ENCODE measurements around the gene HEPHL1. TPM values are rescaled to one million over a fixed set of nuclear protein-coding genes. Genes with fewer than 3 reads are reported as not detected.

Gene HEPHL1
- total RNA-seq, 2 donors from 2014 or later = 0.09 to 0.17 TPM

DNA sequence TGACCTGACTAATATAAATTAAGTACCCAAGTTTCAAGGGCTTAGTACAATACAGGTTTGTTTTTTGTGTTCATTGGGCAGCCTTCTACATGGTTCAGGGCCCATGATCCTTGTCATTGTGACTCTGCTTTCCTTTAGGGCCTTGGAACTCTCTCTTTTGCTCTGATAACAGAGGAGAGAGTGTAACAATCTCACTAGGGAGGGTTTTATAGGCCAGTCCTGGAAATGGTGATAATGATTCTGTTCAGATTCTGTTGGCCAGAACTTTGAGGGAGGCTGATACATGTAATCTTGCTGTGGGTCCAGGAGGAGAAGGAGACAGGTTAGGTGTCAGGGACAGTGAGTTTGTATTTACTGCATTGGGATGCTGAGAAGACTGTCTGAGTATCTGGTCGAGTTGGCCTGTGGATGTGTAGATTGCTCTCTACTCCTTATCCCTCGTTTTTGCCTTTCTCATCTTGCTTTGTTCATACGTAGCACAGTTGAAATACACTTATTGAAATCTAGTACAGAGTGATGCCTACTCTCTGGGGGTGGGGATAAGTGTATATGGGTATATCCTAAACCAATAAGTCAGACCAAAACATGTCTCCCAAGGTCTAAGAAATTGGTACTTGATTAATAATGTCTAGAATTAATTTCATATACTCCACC lies 37.5 kb upstream of the HEPHL1 start:
- Histone ChIP-seq H3K4me1 (replicated peaks) (no peaks in the 10 kb centered on the region), H3K9me3 (no peaks in the 10 kb centered on the region), H3K36me3 (no peaks in the 10 kb centered on the region), H3K27ac (no peak overlapping the region), H3K4me3 (no peak overlapping the region), H3K27me3 (replicated peaks; ENCODE audit: insufficient read depth) (no peaks in the 10 kb centered on the region)
- intact Hi-C loops (cut with DNase I) = no loop called here
- TF ChIP-seq POLR2A (IDR thresholded peaks at IDR 0.05) = no peak
- no peak for TF ChIP-seq POLR2AphosphoS5 (IDR thresholded peaks at IDR 0.05)
- TF ChIP-seq, protein P1, sequence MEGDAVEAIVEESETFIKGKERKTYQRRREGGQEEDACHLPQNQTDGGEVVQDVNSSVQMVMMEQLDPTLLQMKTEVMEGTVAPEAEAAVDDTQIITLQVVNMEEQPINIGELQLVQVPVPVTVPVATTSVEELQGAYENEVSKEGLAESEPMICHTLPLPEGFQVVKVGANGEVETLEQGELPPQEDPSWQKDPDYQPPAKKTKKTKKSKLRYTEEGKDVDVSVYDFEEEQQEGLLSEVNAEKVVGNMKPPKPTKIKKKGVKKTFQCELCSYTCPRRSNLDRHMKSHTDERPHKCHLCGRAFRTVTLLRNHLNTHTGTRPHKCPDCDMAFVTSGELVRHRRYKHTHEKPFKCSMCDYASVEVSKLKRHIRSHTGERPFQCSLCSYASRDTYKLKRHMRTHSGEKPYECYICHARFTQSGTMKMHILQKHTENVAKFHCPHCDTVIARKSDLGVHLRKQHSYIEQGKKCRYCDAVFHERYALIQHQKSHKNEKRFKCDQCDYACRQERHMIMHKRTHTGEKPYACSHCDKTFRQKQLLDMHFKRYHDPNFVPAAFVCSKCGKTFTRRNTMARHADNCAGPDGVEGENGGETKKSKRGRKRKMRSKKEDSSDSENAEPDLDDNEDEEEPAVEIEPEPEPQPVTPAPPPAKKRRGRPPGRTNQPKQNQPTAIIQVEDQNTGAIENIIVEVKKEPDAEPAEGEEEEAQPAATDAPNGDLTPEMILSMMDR (IDR thresholded peaks at IDR 0.05) = no peak
- no peak for DNase-seq (ENCODE audit: low spot score)
- WGBS = 62% methylated on average over 3 of the region's 3 CpGs

- WGBS = 65% methylated on average over 1 of the region's 1 CpG
- DNase-seq (ENCODE audit: low spot score) = no peak
- Histone ChIP-seq H3K36me3 (no peaks in the 10 kb centered on the region), H3K4me3 (no peak overlapping the region), H3K27me3 (replicated peaks; ENCODE audit: insufficient read depth) (no peaks in the 10 kb centered on the region), H3K4me1 (replicated peaks) (no peaks in the 10 kb centered on the region), H3K9me3 (no peaks in the 10 kb centered on the region), H3K27ac (no peak overlapping the region)
- no peak for TF ChIP-seq POLR2AphosphoS5 (IDR thresholded peaks at IDR 0.05)
- TF ChIP-seq, protein P1 (IDR thresholded peaks at IDR 0.05) = no peak
- TF ChIP-seq POLR2A (IDR thresholded peaks at IDR 0.05) = no peak
- intact Hi-C loops (cut with DNase I) = no loop called here
Measured at GRCh38 chr11:93984196-93984567, 37.0 kb upstream of the HEPHL1 start.

GRCh38 chr11:93984936-93985335 lies 36.2 kb upstream of the HEPHL1 start:
- Histone ChIP-seq H3K4me1 (replicated peaks) (no peaks in the 10 kb centered on the region), H3K4me3 (no peak overlapping the region), H3K9me3 (no peaks in the 10 kb centered on the region), H3K27me3 (replicated peaks; ENCODE audit: insufficient read depth) (no peaks in the 10 kb centered on the region), H3K36me3 (no peaks in the 10 kb centered on the region), H3K27ac (no peak overlapping the region)
- DNase-seq (ENCODE audit: low spot score) = no peak
- WGBS = 45% methylated on average over 2 of the region's 2 CpGs
- intact Hi-C loops (cut with DNase I) = no loop called here
- TF ChIP-seq, protein P1 (IDR thresholded peaks at IDR 0.05) = no peak
- TF ChIP-seq POLR2A (IDR thresholded peaks at IDR 0.05) (no peak), POLR2AphosphoS5 (IDR thresholded peaks at IDR 0.05) (no peak)

DNA sequence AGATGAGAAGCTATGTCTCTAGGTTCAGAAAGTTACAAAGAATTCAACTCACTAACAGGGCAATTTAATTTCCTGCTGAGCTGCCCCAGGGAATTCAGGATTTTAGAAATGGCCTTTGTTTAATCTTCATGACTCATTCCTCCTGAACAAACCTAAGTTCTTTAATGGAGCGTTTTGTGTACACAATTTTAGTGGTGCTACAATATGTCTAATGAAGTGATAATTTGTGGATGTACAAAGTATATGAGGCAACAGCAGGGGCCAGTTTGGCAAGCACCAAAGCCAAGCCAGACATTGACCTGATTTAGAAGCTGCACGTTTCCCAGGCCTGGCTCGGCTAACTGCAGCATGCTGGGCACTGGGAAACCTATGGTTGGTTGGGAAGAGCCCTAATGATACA lies 34.4 kb upstream of the HEPHL1 start:
- Histone ChIP-seq H3K4me3 (no peak overlapping the region), H3K27me3 (replicated peaks; ENCODE audit: insufficient read depth) (no peaks in the 10 kb centered on the region), H3K36me3 (no peaks in the 10 kb centered on the region), H3K27ac (no peak overlapping the region), H3K4me1 (replicated peaks) (no peaks in the 10 kb centered on the region), H3K9me3 (no peaks in the 10 kb centered on the region)
- intact Hi-C loops (cut with DNase I) = no loop called here
- TF ChIP-seq POLR2A (IDR thresholded peaks at IDR 0.05) (no peak), POLR2AphosphoS5 (IDR thresholded peaks at IDR 0.05) (peak; percentile 40)
- 43% methylated on average over 3 of the region's 3 CpGs for WGBS
- peak; percentile 29 for DNase-seq (ENCODE audit: low spot score)

DNA sequence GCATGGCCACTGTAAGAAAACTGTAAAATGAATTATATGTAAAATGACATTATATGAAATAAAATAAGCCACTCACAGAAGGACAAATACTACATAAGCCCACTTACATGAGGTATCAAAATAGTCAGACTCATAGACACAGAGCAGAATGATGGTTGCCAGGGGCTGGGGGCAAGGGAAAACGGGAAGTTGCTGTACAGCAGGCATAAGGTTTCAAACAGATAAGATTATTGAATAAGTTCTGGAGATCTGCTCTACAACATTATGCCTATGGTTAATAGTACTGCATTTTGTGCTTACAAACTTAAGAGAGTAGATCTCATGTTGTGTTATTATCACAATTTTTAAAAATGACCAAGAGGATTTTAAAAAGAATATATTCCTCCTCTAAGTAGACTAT lies 32.7 kb upstream of the HEPHL1 start:
- 62% methylated on average over 1 of the region's 1 CpG for WGBS
- H3K36me3 ChIP-seq = no peaks in the 10 kb centered on the region
- intact Hi-C loops (cut with DNase I) = no loop called here
- no peak overlapping the region for H3K4me3 ChIP-seq
- H3K27ac ChIP-seq = no peak overlapping the region
- no peak for DNase-seq (ENCODE audit: low spot score)
- no peaks in the 10 kb centered on the region for H3K4me1 ChIP-seq (replicated peaks)
- no peaks in the 10 kb centered on the region for H3K9me3 ChIP-seq
- H3K27me3 ChIP-seq (replicated peaks; ENCODE audit: insufficient read depth) = no peaks in the 10 kb centered on the region
- TF ChIP-seq, protein P1 (IDR thresholded peaks at IDR 0.05) = no peak
- no peak for TF ChIP-seq POLR2A (IDR thresholded peaks at IDR 0.05)
- TF ChIP-seq POLR2AphosphoS5 (IDR thresholded peaks at IDR 0.05) = no peak
